Effector memory CD4-positive, alpha-beta T cell (primary cell): Measurements from ENCODE around the gene TRA2B.

Experiments
- DNase-seq, 3 donors: peaks; one replicate each; pipeline ENCODE4 v3.0.0-alpha.2; 2020
- H3K27ac ChIP-seq: 2 replicates; pipeline ENCODE4 v1.7.0; 2013; ENCODE audit warnings: mild to moderate bottlenecking, low read length, moderate library complexity; ENCODE audit not compliant: insufficient read depth, poor library complexity, severe bottlenecking
- H3K27me3 ChIP-seq: replicated peaks from 2 replicates; pipeline ENCODE4 v1.7.0; 2013; ENCODE audit warnings: mild to moderate bottlenecking, low read length; ENCODE audit not compliant: insufficient read depth, control insufficient read depth, poor library complexity, severe bottlenecking
- H3K36me3 ChIP-seq: 2 replicates; pipeline ENCODE4 v1.7.0; 2013; ENCODE audit warnings: mild to moderate bottlenecking, low read length, moderate library complexity; ENCODE audit not compliant: control insufficient read depth, insufficient read depth
- H3K4me1 ChIP-seq: 2 replicates; pipeline ENCODE4 v1.7.0; 2013; ENCODE audit warnings: low read length, mild to moderate bottlenecking; ENCODE audit not compliant: control insufficient read depth, insufficient read depth, poor library complexity, severe bottlenecking
- H3K4me3 ChIP-seq: 2 replicates; pipeline ENCODE4 v1.7.0; 2013; ENCODE audit warnings: low read length, low read depth, mild to moderate bottlenecking; ENCODE audit not compliant: insufficient read depth, poor library complexity, severe bottlenecking
- H3K9me3 ChIP-seq: 2 replicates; pipeline ENCODE4 v1.7.0; 2013; ENCODE audit warnings: mild to moderate bottlenecking, low read length, moderate library complexity; ENCODE audit not compliant: control insufficient read depth
- total RNA-seq, 3 donors: gene quantifications; one replicate each; lab custom pipeline; 2026; lab: John Stamatoyannopoulos, UW

TRA2B gene
- 1,293 to 1,665 (median 1,551) reads per million in 3 donors for total RNA-seq

DNA sequence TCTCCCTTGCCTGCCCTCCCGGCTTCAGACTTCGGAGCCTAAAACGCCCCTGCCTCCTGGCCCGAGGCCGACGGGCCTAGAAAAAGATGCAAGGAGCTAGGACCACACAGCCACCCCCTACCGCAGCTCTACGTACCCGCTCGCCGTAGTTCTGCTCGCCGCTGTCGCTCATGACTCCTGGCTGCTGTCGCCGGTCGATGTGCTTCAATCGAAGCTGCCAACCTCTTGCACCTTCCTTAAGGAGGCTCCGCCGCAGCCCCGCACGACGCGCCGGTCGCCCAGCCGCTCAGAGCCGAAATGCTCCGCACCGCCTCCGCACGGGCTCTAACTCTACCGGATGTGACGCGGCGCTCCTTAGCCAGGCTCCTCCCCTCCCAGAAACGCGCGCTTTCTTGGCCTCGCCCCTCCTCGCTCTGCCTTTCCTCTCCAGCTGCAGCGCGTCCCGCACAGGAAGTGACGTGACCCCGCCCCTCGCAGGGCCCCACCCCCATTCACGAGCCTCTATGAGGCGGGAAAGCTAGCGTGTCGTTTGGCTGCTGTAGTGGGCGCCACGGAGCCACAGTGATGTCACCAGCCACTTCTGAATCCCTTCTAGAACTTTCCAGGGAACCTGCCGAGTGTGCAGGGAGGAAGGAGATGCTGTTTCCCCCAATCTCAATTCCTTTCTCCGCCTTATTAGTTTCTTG, at the start of gene TRA2B:
TRA2B (minus strand) TSS at position 326 of the 686 bp plus-strand sequence; CDS start at position 172, 154 bp downstream.
- peaks cover 7% of the 10 kb centered on the region for H3K4me1 ChIP-seq
- H3K36me3 ChIP-seq = peaks cover 3% of the 10 kb centered on the region

DNA sequence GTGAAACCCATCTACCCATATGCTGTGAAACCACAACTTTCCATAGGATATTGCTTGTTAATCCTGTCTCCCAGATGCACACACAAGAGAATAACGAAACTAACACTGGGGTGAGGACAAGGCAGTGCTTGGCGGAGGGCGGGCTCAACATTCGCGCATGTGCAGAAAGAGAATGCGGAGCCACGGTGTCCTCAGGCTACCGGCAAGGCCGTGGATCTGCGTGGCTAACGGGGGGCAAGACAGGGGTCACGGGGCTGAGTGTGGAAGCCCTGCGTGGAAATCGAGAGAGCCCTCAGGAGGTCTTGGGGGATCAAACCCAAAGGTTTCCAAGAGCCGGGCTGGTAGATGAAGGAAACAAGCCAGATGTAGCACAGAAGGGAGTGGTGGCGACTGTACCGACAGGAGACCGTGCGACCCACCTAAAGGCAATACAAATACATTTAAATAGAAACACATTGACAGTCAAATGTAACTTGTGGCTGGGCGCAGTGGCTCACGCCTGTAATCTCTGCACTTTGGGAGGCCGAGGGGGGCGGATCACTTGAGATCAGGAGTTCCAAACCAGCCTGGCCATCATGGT, 48.5 kb upstream of the TRA2B start:
- no peak overlapping the region for H3K4me3 ChIP-seq
- no peak for DNase-seq
- H3K27me3 ChIP-seq = peaks cover 6% of the 10 kb centered on the region
- no peaks in the 10 kb centered on the region for H3K9me3 ChIP-seq
- H3K36me3 ChIP-seq = no peaks in the 10 kb centered on the region
- peaks cover 4% of the 10 kb centered on the region for H3K4me1 ChIP-seq
- H3K27ac ChIP-seq = no peak overlapping the region

More for the DNA sequence above, at the start of gene TRA2B:
- Histone ChIP-seq H3K9me3 (no peaks in the 10 kb centered on the region), H3K27me3 (no peaks in the 10 kb centered on the region), H3K27ac (peak within 1 kb of the TSS; percentile 97), H3K4me3 (peak within 1 kb of the TSS; percentile 94)
- DNase-seq = peak; percentile 96 to 98 (median 98)

DNA sequence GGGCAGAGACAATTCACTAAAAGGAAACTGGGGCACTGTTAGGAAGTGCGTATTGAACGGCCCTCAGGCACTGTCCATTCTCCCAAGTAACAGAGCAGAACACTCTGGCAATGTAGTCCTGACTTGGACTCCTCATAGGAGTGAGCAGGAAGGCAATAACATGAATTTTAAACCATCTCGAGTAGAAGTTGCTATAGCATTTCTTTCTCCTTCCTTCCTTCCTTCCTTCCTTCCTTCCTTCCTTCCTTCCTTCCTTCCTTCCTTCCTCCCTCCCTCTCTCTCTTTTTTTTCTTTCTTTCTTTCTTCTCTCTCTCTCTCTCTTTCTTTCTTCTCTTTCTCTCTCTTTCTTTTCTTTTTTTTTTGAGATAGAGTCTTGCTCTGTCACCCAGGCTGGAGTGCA, 46.4 kb upstream of the TRA2B start:
- DNase-seq = no peak
- Histone ChIP-seq H3K27ac (no peak overlapping the region), H3K36me3 (no peaks in the 10 kb centered on the region), H3K4me1 (peaks cover 4% of the 10 kb centered on the region), H3K4me3 (no peak overlapping the region), H3K9me3 (no peaks in the 10 kb centered on the region), H3K27me3 (peaks cover 6% of the 10 kb centered on the region)

- peaks cover 4% of the 10 kb centered on the region for H3K4me1 ChIP-seq
- peak; percentile 16 to 44 (median 35) for DNase-seq
- H3K9me3 ChIP-seq = no peaks in the 10 kb centered on the region
- no peaks in the 10 kb centered on the region for H3K36me3 ChIP-seq
- no peak overlapping the region for H3K27ac ChIP-seq
- H3K4me3 ChIP-seq = no peak overlapping the region
- peaks cover 6% of the 10 kb centered on the region for H3K27me3 ChIP-seq
These were observed 45.8 kb upstream of the TRA2B start for GRCh38 chr3:185983495-185984141.

DNA sequence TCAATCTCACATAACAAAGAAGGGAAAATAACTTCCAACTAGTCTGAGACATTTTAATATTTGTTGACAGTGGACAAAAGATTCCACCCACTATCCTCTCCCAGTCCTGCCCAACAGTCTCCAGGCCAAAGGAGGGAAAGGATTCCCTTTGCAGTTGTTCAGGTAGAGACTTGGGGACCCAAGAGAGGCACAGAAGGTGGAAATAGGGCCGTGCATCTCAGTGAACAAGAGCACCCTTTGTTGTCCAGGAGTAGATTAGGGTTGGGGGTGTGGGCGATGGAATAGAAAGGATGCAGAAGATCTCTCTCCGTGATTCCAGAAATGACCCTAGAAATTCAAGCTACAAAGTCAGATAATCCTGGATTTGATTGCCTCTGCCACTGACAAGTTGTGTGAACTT, 44.8 kb upstream of the TRA2B start:
- Histone ChIP-seq H3K4me3 (no peak overlapping the region), H3K9me3 (no peaks in the 10 kb centered on the region), H3K36me3 (no peaks in the 10 kb centered on the region), H3K4me1 (peaks cover 4% of the 10 kb centered on the region), H3K27ac (no peak overlapping the region), H3K27me3 (peaks cover 6% of the 10 kb centered on the region)
- DNase-seq = no peak

- Histone ChIP-seq H3K36me3 (no peaks in the 10 kb centered on the region), H3K4me1 (peaks cover 4% of the 10 kb centered on the region), H3K9me3 (no peaks in the 10 kb centered on the region), H3K4me3 (no peak overlapping the region), H3K27ac (no peak overlapping the region), H3K27me3 (peaks cover 6% of the 10 kb centered on the region)
- no peak for DNase-seq
These were observed 43.8 kb upstream of the TRA2B start for GRCh38 chr3:185981621-185982020.

DNA sequence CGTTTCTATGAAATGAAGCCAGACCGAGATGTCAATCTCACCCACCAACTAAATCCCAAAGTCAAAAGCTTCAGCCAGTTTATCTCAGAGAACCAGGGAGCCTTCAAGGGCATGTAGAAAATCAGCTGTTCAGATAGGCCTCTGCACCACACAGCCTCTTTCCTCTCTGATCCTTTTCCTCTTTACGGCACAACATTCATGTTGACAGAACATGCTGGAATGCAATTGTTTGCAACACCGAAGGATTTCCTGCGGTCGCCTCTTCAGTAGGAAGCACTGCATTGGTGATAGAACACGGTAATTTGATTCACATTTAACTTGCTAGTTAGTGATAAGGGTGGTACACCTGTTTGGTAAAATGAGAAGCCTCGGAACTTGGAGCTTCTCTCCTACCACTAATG, 41.9 kb upstream of the TRA2B start:
- Histone ChIP-seq H3K4me1 (peaks cover 4% of the 10 kb centered on the region), H3K36me3 (no peaks in the 10 kb centered on the region), H3K27ac (no peak overlapping the region), H3K4me3 (no peak overlapping the region), H3K9me3 (no peaks in the 10 kb centered on the region), H3K27me3 (peaks cover 6% of the 10 kb centered on the region)
- no peak for DNase-seq

- Histone ChIP-seq H3K4me1 (peaks cover 2% of the 10 kb centered on the region), H3K27ac (no peak overlapping the region), H3K9me3 (no peaks in the 10 kb centered on the region), H3K36me3 (no peaks in the 10 kb centered on the region), H3K27me3 (peaks cover 3% of the 10 kb centered on the region), H3K4me3 (no peak overlapping the region)
- no peak for DNase-seq
These were observed 40.7 kb upstream of the TRA2B start for GRCh38 chr3:185978516-185978915.

GRCh38 chr3:185977679-185978040, 39.8 kb upstream of the TRA2B start:
- no peaks in the 10 kb centered on the region for H3K9me3 ChIP-seq
- no peaks in the 10 kb centered on the region for H3K27me3 ChIP-seq
- H3K36me3 ChIP-seq = no peaks in the 10 kb centered on the region
- H3K27ac ChIP-seq = no peak overlapping the region
- no peak for DNase-seq
- H3K4me1 ChIP-seq = no peaks in the 10 kb centered on the region
- no peak overlapping the region for H3K4me3 ChIP-seq
